AG10803 (cell line): ENCODE measurements around the gene RGS8.

Source experiments
- DNase-seq: peaks from one replicate; pipeline ENCODE4 v3.0.0; 2010; ENCODE audit warnings: low read depth
- H3K4me3 ChIP-seq: 2 replicates; pipeline ENCODE4 v1.5.1; 2011; ENCODE audit warnings: mild to moderate bottlenecking, low read length, control low read depth
- CTCF ChIP-seq: conservative IDR thresholded peaks from 2 replicates; pipeline ENCODE4 v1.5.1; 2011; ENCODE audit warnings: mild to moderate bottlenecking, low read length, control low read depth, inconsistent platforms

Gene RGS8

GRCh38 chr1:182680901-182681567 is 3.4 kb downstream of the RGS8 start:
- no peak for TF ChIP-seq CTCF
- DNase-seq = no peak
- H3K4me3 ChIP-seq = no peak overlapping the region

DNA sequence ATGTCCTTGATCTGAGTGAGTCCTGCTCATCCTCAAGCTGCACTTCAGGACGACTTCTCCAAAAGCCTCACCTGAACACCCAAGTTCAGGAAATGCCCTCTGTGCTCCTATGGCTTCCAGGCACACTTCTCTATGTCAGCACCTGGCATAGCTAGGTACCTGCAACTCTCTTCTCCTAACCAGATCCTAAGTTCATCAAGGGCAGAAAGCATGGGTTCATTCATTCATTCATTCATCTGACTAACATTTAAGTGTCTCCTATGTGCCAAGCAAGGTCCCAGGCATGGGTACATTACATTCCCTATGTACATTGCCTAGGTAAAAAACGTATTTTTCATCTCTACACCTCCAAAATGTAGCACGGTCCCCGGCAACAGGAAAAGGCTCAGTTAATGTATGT is 4.0 kb downstream of the RGS8 start:
- DNase-seq = no peak
- H3K4me3 ChIP-seq = no peak overlapping the region

GRCh38 chr1:182679684-182680083 is 4.7 kb downstream of the RGS8 start:
- H3K4me3 ChIP-seq = no peak overlapping the region
- no peak for TF ChIP-seq CTCF
- DNase-seq = no peak

More for the DNA sequence above, 4.0 kb downstream of the RGS8 start:
- no peak for TF ChIP-seq CTCF

- no peak overlapping the region for H3K4me3 ChIP-seq
- DNase-seq = no peak
- no peak for TF ChIP-seq CTCF
Observed at GRCh38 chr1:182677397-182678098, 6.8 kb downstream of the RGS8 start.

DNA sequence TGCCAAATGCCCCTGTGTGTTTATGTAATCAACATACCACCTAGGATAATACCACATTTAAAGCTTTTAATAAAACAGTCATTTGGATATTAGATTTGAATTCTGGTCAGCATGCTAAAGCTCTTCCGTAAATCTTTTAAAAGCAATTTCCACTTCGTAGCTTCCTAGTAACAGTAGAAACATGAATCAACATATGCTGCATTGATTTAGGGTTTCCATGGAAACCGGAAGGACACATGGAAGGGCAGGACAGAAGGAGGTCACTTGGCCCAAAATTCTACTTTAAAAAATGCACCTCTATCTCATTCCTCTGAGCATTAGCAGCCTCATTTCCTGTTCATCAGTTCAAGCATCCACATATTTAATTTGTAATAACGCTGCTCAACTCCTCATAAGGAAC is 8.1 kb downstream of the RGS8 start:
- no peak overlapping the region for H3K4me3 ChIP-seq
- DNase-seq = peak; percentile 8

GRCh38 chr1:182674346-182675246 is 9.8 kb downstream of the RGS8 start:
- H3K4me3 ChIP-seq = no peak overlapping the region
- TF ChIP-seq CTCF = no peak
- peak; percentile 46 for DNase-seq

More for the DNA sequence above, 8.1 kb downstream of the RGS8 start:
- no peak for TF ChIP-seq CTCF

DNA sequence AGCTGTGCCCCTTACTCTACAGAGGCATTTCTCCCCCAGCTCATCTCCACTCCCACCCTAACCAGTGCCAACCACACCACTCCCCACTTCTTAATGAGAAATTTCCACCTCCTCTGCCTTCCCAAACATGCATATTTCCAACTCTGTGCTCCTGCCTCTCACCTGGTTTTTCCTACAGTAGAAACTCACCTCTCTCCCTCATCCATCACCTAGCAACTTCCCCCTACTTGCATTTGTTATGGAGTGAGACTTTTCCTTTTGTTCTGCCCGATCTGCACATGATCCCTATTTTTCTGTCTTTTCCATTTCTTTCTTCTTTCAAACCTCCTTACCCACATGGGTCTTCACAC is 11.9 kb downstream of the RGS8 start:
- no peak for TF ChIP-seq CTCF
- no peak overlapping the region for H3K4me3 ChIP-seq
- no peak for DNase-seq
